Measurements from ENCODE around the gene COX19.

DNA sequence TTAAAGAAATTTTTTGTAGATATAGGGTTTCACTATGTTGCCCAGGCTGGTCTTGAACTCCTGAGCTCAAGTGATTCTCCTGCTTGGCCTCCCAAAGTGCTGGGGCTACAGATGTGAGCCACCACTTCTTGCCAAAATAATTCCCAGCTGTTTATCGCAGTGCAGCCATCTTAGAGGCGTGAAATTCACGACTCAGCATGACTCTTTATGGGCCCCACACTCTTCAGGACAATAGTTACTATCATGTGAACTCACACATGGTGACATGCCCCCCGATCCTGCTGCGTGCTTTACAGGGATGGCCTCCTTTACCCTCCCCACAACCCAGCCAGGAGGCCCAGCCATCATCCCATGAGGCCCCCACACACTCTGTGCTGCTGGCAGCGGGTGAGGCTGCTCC lies 4.6 kb downstream of the COX19 start:
- TF ChIP-seq, protein P1, sequence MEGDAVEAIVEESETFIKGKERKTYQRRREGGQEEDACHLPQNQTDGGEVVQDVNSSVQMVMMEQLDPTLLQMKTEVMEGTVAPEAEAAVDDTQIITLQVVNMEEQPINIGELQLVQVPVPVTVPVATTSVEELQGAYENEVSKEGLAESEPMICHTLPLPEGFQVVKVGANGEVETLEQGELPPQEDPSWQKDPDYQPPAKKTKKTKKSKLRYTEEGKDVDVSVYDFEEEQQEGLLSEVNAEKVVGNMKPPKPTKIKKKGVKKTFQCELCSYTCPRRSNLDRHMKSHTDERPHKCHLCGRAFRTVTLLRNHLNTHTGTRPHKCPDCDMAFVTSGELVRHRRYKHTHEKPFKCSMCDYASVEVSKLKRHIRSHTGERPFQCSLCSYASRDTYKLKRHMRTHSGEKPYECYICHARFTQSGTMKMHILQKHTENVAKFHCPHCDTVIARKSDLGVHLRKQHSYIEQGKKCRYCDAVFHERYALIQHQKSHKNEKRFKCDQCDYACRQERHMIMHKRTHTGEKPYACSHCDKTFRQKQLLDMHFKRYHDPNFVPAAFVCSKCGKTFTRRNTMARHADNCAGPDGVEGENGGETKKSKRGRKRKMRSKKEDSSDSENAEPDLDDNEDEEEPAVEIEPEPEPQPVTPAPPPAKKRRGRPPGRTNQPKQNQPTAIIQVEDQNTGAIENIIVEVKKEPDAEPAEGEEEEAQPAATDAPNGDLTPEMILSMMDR (conservative IDR thresholded peaks at IDR 0.05): no peak
- TF ChIP-seq EZH2 (IDR thresholded peaks at IDR 0.05; ENCODE audit: low read depth): no peak
